GM12801 (cell line): Measurements from ENCODE around the gene TOM1L2.

Experiments used
- CTCF ChIP-seq: IDR thresholded peaks from one replicate; pipeline ENCODE4 v1.5.1; 2011; ENCODE audit warnings: control low read depth; ENCODE audit not compliant: insufficient read length; ENCODE audit errors: extremely low read depth

The TOM1L2 gene

GRCh38 chr17:17904166-17905035 lies 67.8 kb downstream of the TOM1L2 start:
- TF ChIP-seq CTCF: no peak

- TF ChIP-seq CTCF: no peak
Measured at GRCh38 chr17:17902877-17903276, 69.3 kb downstream of the TOM1L2 start.

DNA sequence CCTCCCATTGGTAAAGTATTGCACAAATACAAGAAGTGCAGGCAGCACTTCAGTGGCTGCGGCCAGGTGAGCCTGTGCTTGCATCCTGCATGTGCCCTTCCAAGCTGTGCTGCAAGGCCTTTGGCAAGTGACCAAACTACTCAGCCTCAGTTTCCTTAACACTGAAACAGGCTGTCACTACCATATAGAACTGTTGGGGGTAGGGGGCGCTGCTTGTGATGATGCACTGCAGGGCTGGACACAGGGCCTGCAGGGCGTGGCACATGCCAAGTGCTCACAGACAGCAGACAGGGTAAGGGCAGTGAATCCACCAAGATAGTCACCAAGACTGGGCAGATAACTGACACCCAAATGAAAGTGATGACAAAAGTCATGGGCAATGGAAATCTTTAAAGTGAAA lies 69.8 kb downstream of the TOM1L2 start:
- no peak for TF ChIP-seq CTCF

DNA sequence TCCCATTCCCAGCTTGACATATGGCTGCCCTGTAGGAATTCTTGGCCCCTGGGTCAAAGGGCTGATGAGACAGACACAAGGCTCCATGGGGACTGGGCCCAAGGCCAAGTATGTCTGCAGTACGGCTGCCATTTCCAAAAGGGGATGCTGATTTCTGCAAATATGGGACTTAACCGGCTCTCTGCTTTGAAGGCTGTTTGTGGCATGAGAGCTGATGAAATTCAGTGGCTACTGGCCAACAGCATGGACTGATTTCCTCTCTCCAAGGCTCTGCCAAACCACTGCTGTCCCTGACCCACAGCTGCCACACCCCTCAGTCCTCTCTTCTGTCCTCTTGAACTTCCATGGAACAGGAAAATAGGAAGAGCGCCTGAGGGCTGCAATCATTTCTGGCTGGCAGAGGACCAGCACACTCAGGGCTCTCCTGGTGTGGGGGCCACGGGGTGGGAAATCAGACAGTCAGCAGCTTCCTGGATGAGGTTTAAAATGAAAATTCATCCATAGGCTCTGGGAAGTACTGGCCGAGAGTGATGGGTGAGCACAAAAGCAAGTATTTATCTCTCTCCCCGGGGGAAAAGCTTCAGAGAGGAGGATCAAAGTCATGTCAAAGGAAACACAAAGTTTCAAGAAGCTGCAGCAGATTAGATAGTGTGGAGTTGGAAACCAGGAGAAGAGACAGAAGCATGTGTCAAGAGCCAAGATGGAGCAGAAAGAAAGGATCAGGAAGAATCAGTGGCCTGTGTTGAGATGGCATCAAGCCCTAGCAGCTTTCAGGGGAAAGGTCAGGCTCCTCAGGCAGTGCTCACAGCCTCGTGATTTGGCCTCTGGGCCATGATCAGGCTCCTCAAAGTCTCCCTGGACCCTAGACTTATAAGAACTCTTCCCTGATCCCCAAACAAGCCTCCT lies 71.3 kb downstream of the TOM1L2 start:
- no peak for TF ChIP-seq CTCF

DNA sequence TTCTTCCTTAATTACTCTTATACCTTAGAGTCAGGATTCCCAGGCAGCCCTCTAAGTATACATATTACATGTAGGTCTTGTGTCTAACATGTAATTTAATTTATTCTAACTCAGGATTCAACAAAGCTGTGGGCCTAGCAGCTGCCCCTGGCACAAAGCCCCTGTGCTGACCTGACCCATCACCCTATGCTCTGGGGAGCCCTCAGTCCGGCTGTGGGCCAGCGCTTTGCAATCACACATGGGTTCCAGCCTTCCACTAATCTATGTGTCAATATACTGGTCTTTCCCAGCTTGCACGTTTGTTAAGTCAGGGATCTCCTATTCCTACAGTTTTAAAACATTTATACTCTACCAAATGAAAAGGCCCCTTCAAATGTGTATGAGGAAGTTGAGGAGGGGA lies 72.7 kb downstream of the TOM1L2 start:
- no peak for TF ChIP-seq CTCF

GRCh38 chr17:17898673-17899072 lies 73.5 kb downstream of the TOM1L2 start:
- no peak for TF ChIP-seq CTCF

DNA sequence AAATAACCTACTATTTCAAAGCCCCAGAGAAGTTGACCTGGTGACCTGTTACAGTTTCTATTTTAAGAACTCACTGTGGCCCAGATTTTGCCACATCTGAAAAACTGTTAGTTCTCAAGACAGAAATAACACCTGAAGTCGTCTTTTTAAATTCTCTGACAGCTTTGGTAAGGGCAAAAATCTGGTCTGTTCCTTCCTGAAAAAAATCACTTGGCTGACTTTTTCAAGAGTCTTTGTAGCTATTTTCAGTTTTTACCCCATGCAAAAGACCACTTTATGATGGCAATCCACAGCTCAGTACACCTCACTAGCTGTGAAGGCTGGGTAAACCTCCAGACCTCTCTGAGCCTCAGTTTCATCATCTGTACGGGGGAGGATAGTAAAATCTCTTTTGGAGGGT lies 74.8 kb downstream of the TOM1L2 start:
- TF ChIP-seq CTCF: no peak
